ENCODE data around the gene MYPOP.
"Not testable (repeated sequence)": the region's sequence is repeated elsewhere in the genome, so short reads cannot be mapped to it uniquely, and the experiment has no call there.

MYPOP gene

GRCh38 chr19:45883881-45884681, 18.3 kb downstream of the MYPOP start:
- in situ Hi-C loops (cut with MboI; ENCODE audit: low sequenced_read_pairs) = no loop called here

GRCh38 chr19:45883586-45883880, 18.9 kb downstream of the MYPOP start:
- in situ Hi-C loops (cut with MboI; ENCODE audit: low sequenced_read_pairs) = no loop called here

DNA sequence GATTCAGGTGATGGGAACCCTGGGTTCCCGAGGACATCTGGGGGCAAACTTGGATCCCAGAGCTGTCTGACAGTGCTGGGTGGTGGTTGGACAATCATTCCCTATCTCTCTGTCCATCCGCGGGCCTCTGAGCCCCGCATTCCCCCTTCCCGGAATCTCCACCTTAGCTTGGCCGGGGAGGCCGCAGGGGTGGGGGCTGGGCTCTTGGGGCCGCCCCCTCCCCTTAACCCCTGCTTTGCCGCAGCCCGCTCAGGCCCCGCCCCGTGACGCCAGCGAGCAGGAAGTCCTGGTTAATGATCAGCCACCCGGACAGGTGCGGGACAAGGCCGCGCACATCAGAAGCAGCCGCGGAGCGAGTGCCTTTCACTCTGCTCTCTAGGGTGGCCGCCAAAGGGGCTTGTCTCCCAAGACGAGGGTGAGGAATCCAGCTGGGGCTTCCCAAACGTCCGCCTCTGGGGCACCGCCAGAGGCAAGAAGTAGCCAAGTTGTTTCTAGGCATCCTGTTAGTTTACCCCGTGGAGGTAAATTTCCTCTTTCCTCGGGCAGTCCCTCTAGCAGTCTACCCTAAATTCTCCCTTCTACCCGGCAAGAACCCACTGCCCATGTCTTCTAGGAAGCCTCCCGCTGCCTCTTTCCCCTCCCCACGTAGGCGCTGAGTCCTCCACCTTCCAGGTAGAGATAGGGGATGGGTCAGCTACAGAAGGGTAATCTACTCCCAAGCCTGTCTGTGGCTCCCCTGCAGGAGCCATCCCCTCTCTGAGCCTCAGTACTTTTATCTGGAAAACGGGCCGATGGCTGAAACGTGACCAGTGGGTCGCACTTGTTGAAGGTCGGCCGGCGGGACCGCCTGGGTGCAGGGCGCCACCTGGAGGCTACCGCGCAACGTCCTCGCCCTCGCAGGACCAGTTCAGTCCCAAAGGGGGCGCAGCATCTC, 19.5 kb downstream of the MYPOP start:
- in situ Hi-C loops (cut with MboI; ENCODE audit: low sequenced_read_pairs) = no loop called here

DNA sequence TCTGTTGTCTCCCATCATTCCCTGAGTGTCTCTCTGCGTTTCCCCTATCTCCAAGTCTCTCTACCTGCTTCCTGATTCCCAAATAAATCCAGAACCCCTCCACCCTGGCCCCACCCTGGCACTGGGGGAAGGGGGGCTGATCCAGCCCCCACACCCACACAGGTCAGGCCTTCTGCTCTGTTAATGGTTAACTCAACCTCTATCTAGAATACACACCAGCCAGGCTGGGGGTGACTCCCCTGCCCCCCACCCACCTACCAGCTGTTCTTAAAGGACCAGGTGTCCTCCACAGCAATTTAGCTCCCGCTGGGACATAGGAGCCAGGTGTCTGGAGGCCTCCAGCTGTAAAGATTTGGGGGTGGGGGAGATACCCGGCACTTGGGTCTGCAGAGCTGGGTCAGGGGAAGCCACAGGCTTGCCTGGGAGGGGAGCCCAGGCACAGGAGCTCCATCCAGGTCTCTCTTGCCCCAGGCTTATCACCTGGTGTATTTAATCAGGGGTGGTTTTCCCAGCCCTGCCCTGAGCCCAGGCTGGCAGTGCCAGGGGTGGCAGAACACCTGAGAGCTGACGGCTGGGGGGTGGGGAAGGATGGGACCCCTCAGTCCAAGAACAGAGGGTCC, 20.4 kb downstream of the MYPOP start:
- in situ Hi-C loops (cut with MboI; ENCODE audit: low sequenced_read_pairs) = no loop called here

GRCh38 chr19:45881082-45881908, 21.1 kb downstream of the MYPOP start:
- in situ Hi-C loops (cut with MboI; ENCODE audit: low sequenced_read_pairs) = no loop called here

DNA sequence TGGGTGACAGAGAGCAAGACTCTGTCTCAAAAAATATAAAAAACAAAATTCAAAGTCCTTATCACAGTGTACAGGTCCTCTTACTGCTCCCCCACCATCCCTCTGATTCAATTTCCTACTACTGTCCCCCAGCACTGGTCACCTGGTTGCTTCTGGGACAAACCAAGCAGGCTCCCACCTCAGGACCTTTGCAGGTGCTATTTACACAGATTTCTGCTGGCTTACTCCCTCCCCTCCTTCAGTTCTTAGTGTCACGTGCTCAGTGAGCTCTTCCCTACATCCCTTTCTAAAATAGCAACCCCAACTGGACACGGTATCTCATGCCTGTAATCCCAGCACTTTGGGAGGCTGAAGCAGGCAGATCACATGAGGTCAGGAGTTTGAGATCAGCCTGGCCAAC, 22.4 kb downstream of the MYPOP start:
- in situ Hi-C loops (cut with MboI; ENCODE audit: low sequenced_read_pairs) = no loop called here

DNA sequence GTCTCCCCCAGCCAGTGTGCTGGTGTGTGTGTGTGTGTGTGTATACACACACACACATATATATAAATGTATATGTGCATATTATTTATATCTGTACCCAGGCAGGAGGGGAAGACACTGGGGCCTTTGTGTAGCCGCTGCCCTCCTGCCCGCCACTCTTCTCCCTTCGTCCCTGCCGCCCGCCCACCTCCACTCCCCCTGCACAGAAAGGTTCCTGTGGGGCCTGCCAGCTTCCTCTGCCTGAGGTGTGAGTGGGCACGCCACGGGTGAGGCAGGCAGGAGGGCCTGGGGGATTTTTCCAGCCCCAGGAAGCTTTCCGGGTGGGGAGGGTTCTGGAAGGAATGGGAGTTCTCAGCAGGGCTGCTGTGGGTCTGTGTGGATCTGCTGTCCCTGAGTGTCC, 23.4 kb downstream of the MYPOP start:
- in situ Hi-C loops (cut with MboI; ENCODE audit: low sequenced_read_pairs) = no loop called here

- in situ Hi-C loops (cut with MboI; ENCODE audit: low sequenced_read_pairs) = no loop called here
Observed at GRCh38 chr19:45878043-45878794, 24.2 kb downstream of the MYPOP start.

GRCh38 chr19:45876411-45877197, 25.8 kb downstream of the MYPOP start:
- in situ Hi-C loops (cut with MboI; ENCODE audit: low sequenced_read_pairs) = no loop called here

DNA sequence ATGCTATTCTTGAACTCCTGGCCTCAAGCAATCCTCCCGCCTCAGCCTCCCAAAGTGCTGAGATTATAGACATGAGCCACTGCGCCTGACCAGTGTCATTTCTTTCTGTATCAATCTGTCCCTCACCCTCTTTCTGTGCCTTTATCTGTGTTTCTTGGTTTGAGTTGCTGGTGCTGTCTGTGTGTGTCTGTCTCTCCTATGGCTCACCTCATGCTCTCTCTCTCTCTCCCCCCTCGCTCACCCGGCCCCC, 26.3 kb downstream of the MYPOP start:
- in situ Hi-C loops (cut with MboI; ENCODE audit: low sequenced_read_pairs) = no loop called here

DNA sequence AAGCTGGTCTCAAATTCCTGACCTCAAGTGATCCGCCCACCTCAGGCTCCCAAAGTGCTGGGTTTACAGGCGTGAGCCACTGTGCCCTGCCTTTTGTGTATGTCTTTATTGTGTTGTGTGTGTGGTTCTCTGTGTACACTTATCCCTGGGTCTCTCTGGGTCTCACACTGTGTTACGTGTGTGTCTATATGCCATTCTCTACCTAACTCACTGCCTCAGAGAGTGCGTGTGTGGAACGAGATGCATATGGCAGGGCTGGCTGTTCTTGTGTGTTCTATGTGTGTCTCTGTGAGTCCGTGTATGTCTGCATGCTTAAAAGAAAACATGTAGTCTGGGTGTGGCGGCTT, 27.8 kb downstream of the MYPOP start:
- in situ Hi-C loops (cut with MboI; ENCODE audit: low sequenced_read_pairs) = no loop called here

GRCh38 chr19:45873219-45873772, 29.1 kb downstream of the MYPOP start:
- in situ Hi-C loops (cut with MboI; ENCODE audit: low sequenced_read_pairs) = no loop called here

GRCh38 chr19:45872095-45872919, 30.1 kb downstream of the MYPOP start:
- in situ Hi-C loops (cut with MboI; ENCODE audit: low sequenced_read_pairs) = no loop called here

- in situ Hi-C loops (cut with MboI; ENCODE audit: low sequenced_read_pairs) = no loop called here
Observed at GRCh38 chr19:45870798-45871197, 31.6 kb downstream of the MYPOP start.

DNA sequence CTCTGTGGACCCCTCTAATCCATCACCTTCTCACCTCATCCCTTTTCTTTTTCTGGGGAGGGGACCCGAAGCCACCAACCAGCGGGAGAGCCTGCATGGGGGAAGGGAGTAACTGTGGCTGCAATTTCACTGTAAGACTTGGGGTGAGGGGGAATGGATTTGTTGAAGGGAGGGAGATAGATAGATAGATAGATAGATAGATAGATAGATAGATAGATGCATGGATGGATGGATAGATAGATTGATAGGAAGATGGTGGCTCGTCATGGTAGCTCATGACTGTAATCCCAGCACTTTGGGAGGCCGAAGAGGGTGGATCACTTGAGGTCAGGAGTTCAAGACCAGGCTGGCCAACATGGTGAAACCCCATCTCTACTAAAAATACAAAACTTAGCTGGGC, 35.2 kb downstream of the MYPOP start:
- in situ Hi-C loops (cut with MboI; ENCODE audit: low sequenced_read_pairs) = not testable (repeated sequence)

DNA sequence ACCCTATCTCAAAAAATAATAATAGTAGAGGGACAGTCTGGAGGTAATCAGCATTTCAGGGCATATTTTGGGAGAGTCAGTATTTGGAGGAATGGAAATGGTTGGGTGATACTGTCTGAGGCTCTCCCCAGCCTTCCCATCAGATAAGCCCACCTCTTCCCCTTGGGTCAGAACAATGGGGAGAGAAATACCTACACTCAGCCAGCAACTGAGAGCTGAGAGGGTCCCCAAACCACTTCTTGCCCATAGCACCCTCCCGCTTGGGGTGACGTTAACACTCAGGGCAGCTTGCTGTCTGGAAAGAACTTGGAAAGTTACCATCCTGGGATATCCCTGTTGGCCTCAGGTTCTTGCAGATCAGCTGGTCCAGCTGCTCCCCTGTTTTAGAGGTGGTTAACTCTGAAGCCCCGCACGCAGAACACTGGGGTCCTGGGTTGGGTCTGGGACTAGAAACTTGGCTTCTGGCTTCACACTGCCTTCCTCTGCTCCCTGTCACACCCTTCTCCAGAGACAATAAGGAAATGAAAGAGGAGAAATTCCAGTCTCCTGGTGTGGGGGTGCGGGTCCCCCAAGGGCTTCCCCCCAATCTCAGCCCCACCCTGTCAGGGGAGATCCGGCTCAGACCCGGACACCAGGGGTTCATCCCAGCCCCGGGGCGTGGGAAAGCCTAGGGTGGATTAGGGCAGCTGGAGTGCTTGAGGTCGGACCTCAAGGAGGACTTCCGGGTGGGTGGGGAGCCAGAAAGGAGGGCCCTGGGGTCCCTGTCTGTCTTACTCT, 35.8 kb downstream of the MYPOP start:
- in situ Hi-C loops (cut with MboI; ENCODE audit: low sequenced_read_pairs) = no loop called here

DNA sequence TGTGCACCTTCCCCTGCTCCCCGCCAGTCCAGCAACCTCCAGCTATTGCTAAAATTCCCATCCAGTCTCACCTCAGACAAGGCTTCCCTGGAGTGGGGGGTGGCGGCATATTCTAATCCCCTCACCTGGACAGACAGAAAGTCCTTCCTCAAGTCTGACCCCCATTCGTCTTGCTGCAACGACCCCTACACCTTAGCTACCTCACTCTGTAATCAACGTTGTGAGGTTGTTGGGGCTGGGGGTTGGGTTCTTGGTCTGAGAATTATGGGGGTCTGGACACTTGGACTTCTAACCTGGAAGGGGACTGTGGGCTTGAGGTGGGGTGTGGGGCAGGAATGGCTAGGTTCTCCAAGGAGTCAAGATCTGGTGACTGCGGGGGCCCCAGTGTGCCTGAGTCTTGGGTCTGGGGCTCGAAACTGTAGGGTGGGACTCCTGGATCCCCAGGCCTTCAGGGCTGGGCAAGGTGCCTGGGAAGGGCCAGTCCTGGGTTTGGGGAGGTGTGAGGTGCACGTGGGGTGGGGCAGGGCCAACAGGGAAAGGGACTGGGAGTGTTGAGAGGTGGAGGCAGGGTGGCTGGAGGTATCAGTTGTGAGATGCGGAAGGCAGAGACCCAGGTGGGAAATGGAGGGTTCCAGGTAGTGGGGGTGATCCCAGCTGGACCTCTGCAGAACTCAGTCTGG, 37.0 kb downstream of the MYPOP start:
- in situ Hi-C loops (cut with MboI; ENCODE audit: low sequenced_read_pairs) = no loop called here

Measured in HL-60/S4 (cell line).